Keratinocyte (primary cell): Measurements from ENCODE around the gene NGRN.

Experiments
- CTCF ChIP-seq, 3 experiments: IDR thresholded peaks in 1 of 3; conservative IDR thresholded peaks in 1 of 3; optimal IDR thresholded peaks in 1 of 3; 2 replicates in 2 of 3; 3 replicates in 1 of 3; pipeline versions ENCODE3 to v1.5.1; 2011; ENCODE audit warnings: low read length in 3 of 3, mild to moderate bottlenecking in 3 of 3, moderate library complexity in 2 of 3, control low read depth in 1 of 3, inconsistent platforms in 1 of 3; ENCODE audit not compliant: insufficient read depth in 2 of 3; ENCODE audit errors: extremely low read depth in 1 of 3
- EZH2 ChIP-seq: IDR thresholded peaks from one replicate; pipeline ENCODE4 v1.6.1; 2012; ENCODE audit warnings: inconsistent platforms, mild to moderate bottlenecking, low read length, moderate library complexity

- TF ChIP-seq CTCF (optimal IDR thresholded peaks at IDR 0.05 in 1 of 3, IDR thresholded peaks at IDR 0.05 in 1 of 3, conservative IDR thresholded peaks at IDR 0.05 in 1 of 3; ENCODE audit: extremely low read depth in 1 of 3, insufficient read depth in 2 of 3, low read length in 3 of 3): no peak
- no peak for TF ChIP-seq EZH2
Measured at GRCh38 chr15:90230610-90231009, 34.9 kb upstream of the NGRN start.
